GM19438 (cell line): ENCODE measurements around the gene POM121L2.

Source experiments
- ATAC-seq: cut with Tn5 transposase; IDR thresholded peaks from one replicate; pipeline ENCODE4 v1.9.1; 2021; ENCODE audit warnings: low read depth; ENCODE audit not compliant: unreplicated experiment

The POM121L2 gene

DNA sequence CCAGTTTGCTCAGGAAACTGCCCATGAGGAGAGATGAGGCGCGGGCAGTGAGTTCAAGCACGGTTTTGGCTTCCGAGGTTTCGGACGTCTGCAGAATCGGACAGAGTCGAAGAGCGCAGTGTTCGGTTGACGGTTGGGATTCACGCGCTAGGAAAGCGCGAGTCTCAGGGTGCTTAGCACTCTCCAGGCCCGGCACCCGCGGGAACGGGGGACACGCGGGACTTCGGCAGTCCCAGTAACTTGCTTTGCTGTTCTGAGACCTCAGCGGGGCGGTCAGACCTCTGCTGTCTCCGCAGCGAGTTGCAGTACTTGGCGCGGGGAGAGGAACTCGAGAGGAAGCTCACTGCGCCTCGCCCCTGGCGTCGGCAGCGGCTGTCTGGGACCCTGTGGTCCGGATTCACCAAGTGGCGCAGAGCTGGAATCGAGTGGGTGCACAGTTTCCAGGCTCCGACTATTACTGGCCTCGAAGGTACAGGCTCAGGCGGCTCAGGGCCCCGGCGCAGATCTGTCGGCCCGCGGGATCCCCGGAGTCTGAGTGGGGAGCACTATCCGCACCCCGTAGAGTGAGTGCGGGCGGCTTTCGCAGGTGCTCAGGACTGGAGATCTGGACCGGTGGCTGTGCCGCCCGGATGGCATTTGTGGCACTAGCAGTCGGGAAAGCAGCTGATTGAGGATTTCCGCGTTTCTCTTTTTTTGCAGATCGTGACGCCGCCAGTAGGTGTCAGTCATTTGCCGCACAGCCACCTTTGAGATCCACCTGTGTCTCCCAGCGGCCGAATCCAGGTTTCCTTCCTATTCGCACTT lies at the start of gene POM121L2:
TSS of gene POM121L2 (minus strand) at position 128 of the 804 bp plus-strand sequence. CDS start at position 25, 103 bp downstream.
- peak; percentile 87 for ATAC-seq

DNA sequence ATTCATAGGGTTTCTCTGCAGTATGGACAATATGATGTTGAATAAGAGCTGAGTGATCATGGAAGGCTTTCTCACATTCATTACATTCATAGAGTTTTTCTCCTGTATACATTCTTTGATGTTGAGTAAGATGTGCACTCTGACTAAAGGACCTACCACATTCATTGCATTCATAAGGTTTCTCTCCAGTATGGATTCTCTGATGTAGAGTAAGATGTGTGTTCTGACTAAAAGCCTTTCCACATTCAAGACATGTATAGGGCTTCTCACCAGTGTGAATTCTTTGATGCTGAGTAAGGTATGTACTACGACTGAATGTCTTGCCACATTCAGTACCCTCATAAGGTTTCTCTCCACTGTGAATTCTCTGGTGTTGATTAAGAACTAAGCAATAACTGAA lies 47.2 kb upstream of the POM121L2 start:
- no peak for ATAC-seq

DNA sequence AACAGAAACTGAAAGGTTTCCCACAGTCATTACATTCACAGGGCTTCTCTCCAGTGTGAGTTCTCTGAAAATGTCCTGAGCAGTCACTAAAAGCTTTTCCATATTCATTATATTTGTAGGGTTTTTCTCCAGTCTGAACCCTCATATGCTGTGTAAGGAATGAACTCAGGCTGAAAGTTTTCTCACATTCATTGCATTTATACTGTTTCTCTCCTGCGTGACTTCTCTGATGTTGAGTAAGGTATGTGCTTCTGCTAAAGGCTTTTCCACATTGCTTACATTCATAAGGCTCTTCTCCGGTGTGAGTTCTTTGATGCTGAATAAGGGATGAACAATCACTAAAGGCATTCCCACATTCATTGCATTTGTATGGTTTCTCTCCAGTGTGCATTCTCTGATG lies 46.7 kb upstream of the POM121L2 start:
- ATAC-seq, result no peak

DNA sequence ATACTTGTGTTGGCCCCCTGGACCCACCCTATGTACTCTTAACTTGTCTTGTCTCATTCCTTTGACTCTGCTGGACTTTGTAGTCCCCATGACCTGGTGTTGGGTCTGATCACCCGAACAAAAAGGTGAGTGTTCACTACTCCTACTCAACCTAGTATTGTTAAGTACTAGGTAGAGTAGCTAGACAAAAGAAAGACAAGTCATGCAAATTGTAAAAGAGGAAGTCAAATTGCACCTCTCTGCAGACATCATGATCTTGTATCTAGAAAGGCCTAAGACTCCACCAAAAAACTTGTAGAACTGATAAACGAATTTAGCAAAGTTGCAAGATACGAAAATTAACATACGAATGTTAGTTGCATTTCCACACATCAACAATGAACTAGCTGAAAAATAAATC lies 40.8 kb upstream of the POM121L2 start:
- ATAC-seq, result no peak

DNA sequence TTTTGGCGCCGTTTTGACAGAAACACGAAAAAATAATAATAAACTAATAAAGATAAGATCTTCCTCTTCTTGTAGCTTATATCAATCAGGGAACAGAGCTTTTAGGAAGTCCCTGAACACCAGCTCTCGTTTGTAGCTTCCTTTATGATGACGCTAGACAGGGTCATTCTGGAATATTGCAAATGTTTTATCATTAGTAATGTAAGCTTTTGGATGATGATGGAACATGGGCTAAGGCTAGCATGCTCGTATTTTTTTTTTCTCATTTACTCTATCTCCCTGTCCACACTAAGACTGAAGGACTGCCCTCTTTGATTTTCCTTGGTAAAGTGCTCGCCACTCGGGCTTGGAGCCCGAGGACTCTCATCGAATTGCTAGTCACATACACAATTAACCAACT lies 22.1 kb upstream of the POM121L2 start:
- ATAC-seq, result no peak

DNA sequence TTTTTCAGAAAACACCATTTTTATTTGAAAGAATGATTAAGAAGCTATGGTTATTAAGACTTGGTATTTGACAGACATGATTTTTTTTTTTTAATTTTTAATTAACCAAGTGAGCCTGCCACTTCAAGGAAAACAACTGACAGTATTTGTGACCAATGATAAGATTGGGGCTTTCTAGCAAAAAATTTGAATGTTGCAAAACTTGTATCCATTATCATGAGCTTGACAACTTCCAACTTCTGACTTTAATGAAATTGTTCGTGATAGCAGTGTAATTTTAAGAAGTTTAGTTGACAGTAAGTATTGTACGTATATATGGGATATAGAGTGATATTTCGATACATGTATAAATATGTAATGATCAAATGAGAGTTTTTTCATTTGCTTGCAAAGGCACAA lies 21.6 kb upstream of the POM121L2 start:
- ATAC-seq, result no peak

DNA sequence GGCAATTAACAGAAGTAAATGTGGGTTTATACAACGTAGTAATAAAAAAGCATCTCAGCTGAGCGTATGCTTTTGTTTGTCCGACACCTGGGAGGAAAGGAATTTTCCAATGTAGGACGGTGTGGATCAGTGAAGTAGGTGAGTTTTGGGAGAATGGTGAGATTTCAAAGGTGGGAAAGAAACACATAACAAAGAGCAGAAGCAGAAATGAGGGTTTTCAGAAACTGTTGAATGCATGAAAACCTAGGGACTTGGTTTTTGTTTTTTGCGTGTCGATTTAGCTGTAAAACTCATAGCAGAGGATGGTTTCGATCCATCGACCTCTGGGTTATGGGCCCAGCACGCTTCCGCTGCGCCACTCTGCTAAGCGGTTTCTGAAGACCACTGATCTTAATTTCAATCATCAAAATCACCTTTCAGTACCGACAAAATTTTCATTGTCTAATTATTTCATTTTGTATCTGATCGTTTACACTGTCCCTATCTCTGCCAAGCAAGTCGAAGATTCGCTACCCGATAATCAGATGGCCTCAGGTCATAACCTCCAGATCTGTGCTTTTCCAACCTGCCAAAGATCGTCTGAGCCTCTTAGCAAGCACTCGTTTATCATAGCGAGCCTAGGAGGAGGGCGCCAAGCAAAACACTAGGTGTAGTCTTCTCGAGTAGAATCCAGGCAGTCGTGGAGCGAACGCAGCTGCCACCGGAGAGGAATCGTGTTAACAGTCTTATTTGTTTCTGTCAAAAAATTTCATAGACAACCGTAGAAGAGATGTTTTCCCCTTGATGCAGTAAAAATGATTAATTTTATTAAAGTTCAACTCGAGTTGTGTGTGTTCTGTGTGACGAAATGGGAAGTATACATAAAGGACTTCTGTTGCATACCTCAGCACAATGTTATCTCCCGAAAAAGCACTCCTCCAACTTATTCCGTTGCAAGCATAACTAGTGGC lies 20.9 kb upstream of the POM121L2 start:
- ATAC-seq, result no peak

DNA sequence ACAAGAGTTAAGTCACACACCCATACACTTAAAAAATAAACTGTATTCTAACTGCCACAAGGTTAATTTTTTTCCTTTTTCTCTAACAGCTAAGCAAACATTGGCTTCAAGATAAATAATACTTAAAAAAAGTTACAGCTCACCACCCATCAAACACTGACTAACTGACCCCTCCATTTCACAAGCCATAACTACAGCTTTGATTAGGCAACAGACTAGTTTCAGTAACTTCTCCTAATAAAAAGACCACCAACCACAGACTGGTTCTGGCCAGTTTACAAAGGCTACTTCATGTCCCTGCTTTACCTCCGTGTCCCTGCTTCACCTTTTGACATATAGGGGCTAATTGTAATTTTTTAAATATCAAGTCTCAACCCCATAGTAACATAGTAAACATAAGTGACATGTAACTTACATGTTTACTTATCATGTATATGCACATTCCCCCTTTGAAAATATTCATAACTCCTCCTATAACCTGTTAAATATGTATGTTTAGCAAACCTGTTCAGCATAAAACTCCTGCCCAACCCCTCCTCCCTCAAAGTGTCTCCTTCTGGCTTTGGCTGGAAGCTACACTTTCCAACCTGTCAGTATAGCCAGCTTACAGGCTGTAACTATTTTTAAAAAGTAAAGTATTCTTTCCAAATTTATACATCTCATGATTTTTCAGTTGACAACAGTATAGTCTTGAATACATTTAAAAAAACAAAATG lies 15.1 kb upstream of the POM121L2 start:
- ATAC-seq, result no peak

GRCh38 chr6:27321901-27322300 lies 9.8 kb upstream of the POM121L2 start:
- ATAC-seq, result no peak

DNA sequence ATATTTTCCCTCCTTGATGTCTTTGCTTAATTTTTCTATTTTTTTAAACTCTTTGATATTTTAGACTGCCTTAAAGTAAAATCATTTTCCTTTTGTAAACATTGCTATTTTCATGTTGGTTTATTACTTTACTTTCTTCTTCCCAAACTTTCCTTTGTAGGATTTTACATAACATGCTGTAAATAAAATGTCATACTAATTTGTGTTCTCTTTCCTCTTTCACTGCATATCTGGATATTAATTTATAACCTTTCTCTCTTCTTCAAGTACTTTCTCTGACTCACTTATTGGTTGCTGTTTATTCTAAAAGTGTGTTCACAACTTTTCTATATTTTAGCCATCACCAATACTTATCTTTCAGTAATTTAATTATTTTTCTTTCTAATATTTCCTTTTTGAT lies 9.3 kb upstream of the POM121L2 start:
- ATAC-seq, result no peak

DNA sequence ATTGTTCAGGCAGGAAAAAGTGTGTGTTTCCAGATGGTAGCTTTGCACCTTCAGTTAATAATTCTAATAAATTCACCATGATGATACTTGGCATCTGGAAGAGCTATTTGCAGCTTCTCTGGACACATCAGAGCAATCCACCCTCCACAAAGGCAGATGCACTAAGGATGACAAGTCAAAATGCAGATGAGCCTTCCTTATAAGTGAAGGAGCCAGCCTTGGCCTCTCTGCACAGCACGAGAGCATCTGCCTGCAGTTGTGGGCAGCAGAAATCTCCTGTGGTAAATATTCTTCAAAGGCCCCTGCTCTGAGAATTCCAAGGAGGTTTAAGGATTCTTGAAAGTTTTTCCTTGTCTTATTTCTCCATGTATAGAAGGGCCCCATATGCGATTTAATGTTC lies 6.9 kb upstream of the POM121L2 start:
- ATAC-seq, result no peak

GRCh38 chr6:27314046-27314445 lies 2.0 kb upstream of the POM121L2 start:
- no peak for ATAC-seq

DNA sequence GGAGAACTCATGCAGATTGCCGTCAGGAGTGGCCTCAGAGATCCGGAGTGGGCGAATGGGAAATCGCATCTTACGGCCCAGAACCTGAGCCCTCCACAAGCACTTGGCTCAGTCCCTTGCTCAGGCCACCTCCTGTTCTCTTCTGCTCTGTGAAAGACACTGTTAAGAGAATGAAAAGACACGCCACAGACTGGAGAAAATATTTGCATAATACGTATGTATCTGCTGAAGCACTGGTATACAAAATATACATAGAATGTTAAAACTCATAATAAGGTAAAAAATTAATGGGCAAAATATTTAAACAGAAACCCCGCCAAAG lies 838 bp upstream of the POM121L2 start:
- ATAC-seq, result peak; percentile 42

GRCh38 chr6:27311806-27312145 lies 297 bp downstream of the POM121L2 start:
- ATAC-seq, result no peak

DNA sequence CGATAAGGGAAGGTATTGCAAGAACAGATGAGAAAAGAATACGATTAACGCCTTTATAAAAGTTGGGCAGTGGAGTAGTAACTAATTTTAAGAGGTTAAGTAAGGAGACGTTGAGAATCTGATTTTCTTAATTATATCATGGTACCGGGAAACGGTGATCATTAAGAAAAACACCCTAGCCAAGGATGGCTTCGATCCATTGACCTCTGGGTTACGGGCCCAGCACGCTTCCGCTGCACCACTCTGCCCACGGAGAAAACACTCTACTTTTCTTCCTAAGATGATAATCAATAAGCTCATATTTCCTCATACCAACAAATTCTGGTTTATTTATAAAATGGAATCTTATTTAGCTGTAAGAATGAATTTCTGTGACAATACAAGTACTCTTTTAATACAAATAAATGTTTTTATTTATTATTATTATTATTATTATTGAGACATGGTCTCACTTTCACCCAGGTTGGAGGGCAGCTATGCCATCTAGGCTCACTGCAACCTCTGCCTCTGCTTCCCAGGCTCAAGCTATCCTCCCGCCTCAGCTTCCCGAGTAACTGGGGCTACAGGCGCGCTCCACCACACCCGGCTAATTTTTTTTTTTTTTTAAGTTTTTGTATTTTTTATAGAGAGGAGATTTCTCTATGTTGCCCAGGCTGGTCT lies 8.3 kb downstream of the POM121L2 start:
- no peak for ATAC-seq

DNA sequence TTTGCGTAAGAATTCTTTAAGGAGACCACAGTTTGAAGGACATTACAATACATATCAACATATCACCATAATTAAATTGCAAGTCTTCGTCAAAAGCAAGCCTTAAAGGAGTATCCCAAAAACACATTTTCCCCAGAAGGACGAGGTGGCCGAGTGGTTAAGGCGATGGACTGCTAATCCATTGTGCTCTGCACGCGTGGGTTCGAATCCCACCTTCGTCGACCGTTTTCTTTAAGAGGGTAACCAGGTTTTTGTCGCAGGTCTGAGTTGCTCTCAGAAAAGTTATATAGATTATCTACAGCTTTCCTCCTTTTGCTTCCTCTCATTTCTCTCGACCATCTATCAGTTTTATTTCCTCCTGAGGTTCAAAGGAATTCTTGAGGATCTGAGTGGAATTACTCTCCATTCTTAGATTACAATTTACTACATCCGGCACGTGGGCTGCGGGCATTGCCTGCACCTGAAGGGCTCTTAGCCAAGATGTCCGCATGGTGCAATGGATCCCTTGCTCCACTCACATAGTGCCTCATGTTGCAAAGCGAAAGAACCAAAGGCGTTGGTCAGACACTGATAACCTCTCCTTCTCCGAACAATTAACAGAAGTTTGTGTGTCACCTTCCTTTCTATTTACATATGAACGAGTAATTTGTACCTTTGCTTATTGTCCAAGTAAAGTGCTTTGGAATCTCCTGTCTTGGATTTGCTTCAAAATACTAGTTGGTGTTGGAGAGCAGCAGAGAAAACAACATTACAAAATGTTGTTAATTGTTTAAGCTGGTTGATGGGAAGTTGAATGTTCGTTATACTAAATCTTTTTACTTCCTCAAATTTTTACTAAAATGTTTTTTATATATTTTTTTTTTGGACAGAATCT lies 14.0 kb downstream of the POM121L2 start:
- no peak for ATAC-seq

- no peak for ATAC-seq
These were observed 14.6 kb downstream of the POM121L2 start for GRCh38 chr6:27297484-27297856.

DNA sequence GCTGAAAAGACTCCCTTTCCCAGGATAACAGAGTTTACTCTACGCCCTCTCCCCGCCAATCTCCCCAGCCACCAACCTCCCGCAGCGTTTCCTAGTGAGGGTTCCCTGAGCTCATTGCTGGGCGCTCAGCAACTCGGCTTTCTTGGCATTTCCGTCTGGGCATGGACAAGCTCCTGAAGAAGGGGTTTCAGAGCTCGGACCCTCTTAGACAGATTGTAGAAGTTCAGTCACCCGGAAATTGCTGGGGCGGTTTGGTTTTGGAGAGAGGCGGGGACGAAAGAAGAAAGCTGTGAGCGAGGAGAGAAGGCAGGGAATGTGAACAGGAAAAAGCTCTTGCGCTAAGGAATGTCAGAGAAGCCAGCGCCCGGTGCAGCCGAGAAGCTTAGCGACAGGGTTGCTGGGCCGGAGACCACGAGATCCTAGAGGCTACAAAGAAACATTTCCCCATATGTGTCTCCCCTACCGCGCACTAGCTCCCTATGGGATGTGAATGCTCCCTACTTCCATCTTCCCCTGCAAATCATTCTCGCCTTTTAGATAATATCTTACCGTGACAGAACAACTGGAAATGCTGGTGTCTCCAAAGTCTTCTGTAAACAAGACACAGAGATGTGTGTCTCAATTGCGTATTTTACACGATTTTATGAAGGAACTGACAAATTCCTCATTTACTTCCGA lies 15.8 kb downstream of the POM121L2 start:
- ATAC-seq, result no peak
